ENCODE measurements around the gene CCL3. TPM values are rescaled to one million over a fixed set of nuclear protein-coding genes. Genes with fewer than 3 reads are reported as not detected.
"Not testable (repeated sequence)": the region's sequence is repeated elsewhere in the genome, so short reads cannot be mapped to it uniquely, and the experiment has no call there.

CCL3 gene
- total RNA-seq, 1 donor from 2014 or later: 7.2 TPM

DNA sequence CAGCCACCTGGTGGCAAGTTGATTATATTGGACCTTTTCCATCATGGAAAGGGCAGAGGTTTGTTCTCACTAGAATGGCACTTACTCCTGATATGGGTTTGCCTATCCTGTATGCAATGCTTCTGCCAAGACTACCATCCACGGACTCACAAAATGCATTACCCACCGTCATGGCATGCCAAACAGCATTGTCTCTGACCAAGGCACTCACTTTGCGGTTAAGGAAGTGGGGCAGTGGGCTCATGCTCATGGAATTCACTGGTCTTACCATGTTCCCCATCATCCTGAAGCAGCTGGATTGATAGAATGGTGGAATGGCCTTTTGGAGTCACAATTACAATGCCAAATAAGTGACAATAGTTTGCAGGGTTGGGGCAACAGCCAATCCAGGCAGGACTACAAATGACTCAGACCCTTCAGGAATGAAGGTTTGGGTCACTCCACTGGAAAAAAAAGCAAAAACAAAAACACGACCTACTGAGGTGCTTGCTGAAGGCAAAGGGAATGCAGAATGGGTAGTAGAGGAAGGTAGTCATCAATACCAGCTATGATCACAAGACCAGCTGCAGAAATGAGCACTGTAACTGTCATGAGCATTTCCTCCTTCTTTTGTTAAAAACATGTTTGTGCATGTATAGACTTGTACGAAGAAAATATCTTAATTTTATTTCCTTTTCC is 25.2 kb upstream of the CCL3 start:
- not testable (repeated sequence) for DNase-seq

DNA sequence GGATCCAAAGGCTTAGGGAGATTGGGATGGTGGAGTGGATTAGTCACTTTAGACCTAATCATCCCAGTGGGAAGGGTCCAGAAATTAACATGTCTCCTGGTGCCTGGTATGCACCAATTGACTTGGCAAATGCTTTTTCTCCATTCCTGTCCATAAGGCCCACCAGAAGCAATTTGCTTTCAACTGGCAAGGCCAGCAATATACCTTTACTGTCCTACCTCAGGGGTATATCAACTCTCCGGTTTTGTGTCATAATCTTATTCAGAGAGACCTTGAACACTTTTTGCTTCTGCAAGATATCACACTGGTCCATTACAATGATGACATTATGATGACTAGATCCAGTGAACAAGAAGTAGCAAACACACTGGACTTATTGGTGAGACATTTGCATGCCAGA is 23.2 kb upstream of the CCL3 start:
- DNase-seq: not testable (repeated sequence)

DNA sequence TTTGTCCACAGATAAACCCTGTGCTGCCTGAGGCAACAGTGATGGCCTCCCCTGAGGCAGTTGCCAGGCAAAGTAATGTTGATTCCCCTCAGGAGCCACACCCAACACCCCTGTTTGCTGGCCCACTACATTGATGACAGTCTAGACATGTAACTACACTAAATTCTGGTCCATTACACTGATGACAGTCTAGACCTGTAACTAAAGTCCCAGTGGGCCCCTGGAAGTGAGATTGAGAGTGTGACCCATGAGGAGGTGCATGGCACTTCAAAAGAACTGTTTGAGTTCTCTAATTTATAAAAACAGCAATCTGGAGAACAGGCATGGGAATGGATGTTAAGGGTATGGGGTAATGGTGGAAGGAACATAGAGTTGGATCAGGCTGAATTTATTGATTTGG is 22.6 kb upstream of the CCL3 start:
- DNase-seq: no peak

DNA sequence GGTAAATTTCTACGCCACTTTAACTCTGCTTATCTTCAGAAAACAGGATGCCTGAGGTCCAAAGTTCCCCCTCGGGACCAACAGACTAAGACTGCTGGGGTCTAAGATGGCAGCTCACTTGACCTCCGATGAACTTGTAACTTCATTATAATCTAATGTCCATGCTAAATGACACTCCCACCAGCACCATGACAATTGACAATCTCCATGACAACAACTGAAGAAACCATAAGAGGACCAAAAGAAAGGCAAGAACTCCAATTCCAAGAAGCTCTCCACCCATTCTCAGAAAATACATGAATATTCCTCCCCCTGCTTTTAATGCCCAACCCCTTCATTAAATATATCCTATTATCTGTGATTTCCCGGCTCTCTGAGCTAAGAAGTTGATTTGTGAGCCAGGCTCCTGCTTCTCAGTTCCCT is 21.1 kb upstream of the CCL3 start:
- no peak for DNase-seq

DNA sequence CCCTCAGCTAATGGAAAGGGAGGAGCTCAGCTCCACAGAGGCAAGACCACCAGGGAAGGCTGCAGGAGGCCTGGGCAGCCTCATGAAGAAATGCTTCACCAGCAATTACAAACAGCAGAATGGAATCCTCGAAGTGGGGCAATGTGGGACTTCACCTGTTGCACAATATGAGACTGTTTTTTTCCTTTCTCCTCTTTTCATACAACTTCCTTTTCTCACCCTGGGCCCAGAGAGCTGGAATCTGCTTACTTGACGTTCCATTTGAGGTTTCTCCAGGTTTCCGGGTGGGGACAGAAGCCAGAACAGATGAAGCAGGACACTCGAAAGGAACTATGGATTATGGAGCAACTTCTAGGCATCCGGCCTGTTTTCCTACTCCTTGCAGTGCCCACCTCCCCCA is 18.3 kb upstream of the CCL3 start:
- not testable (repeated sequence) for DNase-seq

DNA sequence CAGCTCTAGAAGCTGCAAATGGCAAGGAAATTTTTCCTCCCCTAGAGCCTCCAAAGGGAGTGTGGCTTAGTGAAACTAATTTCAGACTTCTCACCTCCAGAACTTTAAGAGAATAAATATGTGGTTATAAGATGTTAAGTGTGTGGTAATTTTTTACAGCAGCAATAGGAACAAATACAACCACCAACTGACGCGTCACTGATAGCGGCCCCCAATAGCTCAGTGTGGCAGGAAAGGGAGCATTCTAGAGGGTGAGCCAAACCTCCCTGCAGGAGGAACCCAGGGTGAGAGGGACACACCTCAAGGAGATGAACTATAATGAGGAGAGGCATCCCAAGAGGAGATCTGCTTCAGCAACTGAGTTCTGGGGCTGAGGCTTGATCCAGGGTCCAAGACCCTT is 17.7 kb upstream of the CCL3 start:
- no peak for DNase-seq

DNA sequence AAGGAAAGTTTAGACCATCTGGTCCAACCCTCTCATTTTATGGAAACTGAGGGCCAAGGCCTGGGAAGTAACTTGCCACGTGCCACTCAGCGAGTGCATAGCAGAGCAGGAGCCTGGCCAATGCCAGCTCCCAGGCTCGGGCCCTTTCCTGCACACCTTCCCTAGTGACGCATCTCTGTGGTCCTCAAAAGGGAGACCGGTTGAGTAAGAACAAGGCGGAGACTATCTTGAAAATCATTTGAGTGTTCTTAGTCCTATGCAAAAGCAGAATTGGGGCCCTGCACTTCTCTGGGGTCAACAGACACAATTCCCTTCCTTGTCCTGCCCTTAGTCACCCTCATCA is 16.5 kb upstream of the CCL3 start:
- DNase-seq: no peak

DNA sequence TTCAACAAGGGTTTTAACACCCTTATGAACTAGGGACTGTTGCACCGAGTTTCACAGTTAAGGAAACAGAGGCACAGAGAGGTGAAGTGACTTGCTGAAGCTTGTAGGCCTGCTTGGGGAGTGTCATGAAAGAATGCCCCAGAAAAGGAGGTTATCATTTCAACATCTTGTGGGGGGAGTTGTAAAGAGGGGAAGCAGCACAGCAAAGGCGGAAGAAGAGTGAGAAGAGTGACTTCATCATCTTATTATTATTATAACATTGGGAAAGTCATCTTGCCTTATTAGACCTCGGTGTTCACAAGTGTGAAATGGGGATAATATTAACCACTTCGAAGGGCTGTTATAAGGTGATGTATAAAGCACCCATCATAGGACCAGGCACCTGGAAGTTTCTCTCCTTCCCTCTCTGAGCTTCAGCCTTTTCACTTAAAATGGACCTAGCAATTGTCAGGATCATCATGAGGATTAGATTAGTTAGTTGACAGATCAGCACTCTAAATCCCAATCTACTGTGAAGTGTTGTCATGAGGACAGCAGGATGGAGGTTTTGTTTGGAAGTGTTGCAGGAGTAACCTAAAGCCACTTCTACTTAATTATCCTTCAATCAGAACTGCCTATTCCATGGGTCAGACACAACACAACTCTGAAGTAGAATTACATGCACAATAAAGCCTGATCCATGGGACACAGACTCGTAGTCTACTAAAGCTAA is 16.0 kb upstream of the CCL3 start:
- no peak for DNase-seq

DNA sequence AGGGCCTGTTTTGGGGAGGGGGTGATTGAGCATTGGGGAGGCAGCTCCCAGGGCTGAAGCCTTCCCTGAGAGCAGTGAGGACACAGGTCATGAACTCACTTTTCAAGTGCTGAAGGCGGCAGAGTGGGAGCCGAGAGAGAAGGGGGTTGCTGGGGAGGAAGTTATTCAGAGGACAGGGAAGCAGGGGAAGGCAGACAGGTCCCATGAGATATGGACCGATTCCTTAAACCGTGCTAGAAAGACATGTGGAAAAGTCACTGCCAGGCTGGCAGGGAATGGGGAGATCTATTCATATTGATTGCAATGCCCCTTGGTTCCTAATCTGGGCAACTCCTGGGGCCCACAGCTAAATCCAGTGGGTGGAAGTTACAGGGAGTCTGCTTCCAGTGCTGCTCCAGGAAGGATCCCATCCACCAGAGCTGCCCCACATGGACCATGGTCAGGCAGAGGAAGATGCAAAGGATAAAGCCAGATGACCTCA is 14.8 kb upstream of the CCL3 start:
- DNase-seq: no peak

DNA sequence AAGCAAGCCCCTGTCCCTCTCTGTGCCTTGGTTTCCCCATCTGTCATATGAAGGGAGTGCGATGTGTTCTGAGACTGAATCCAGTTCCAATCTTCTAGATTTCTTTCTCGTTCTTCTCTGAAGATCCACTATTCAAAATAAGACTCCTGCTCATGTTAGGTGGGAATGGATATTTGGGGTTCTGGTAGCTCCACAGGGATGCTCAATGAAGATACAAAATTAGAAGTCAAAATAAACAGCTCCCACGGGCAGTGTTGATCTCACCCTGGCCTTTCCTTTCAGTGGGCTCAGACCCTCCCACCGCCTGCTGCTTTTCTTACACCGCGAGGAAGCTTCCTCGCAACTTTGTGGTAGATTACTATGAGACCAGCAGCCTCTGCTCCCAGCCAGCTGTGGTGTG is 14.3 kb upstream of the CCL3 start:
- DNase-seq: not testable (repeated sequence)

DNA sequence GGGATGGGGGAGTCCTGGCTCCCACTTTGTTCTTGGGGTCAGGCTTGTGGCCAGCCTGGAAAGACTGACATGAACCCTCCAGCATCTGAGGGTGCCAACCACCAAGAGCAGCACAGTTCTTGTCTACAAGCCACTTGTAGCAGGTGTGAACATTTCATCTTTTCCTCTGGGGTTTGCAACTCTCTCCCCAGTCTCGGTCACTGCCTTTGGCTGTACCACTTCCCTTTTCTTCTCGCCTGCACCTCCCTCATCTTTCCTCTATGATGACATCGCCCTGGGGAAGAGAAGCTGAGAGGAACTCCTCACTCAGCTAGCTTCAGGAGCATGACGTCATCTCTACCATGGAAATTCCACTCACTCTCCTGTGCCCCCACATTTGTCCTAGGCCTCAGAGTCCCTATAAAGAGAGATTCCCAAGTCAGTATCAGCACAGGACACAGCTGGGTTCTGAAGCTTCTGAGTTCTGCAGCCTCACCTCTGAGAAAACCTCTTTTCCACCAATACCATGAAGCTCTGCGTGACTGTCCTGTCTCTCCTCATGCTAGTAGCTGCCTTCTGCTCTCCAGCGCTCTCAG is 13.5 kb upstream of the CCL3 start, which contains the start of gene CCL4:
CCL4 (plus strand) TSS at position 427 of the 575 bp plus-strand sequence; CDS start at position 506, 79 bp downstream.
- DNase-seq: not testable (repeated sequence)

DNA sequence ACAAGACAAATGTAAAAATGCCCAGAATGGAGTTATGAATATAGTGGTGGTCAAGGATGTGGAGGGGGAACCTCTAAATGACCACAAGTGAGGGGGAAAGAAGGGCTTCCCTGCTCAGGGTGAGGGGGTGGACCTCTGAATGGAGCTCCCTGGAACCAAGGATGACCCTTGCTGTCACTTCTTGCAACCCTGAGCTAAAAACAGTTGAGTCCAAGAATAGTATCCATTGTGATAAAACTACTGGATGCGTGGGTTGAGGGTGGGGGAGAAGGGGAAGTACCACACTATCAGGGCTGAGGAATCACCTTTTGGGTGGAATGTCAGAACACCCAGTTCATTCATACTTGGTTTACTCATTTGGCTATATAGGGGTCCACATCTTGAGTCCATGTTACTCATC is 9.1 kb upstream of the CCL3 start:
- not testable (repeated sequence) for DNase-seq

DNA sequence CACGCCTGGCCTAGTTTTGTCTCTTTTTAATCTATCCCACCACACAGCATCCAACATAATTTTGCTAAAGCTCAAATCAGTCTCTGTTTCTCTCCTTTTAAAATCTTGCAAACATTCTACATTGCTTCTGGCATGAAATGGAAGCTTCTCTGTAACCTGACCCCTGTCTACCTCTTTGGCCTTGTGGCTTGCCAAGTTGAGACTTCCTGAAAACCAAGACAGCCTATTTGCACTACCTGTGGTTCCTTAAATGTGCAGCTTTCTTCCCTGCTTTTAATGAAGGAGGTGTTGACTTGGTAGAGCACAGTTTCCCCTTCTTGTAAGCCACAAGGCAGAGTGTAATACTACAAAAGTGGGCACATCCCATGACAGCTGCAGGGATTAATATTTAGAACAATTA is 6.0 kb upstream of the CCL3 start:
- no peak for DNase-seq

DNA sequence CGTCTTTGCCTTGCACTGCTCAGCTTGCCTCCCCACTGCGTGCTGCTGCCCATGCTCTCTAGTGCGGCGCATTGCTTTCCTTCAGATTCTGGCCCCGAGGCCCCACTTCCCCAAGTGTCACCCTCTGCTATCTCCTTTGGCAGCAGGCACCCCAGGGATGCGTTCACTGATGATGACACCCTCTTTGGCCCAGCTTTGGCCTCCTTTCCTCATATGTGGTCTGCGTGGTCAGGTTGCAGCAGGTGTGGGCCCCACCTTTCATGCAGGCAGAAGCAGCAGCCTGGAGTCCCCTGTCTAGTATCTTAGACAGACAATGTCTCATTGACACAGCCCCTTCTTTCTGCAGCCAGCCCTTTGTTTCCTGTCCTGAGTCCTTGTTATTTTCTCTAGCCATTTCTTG is 4.8 kb upstream of the CCL3 start:
- no peak for DNase-seq

DNA sequence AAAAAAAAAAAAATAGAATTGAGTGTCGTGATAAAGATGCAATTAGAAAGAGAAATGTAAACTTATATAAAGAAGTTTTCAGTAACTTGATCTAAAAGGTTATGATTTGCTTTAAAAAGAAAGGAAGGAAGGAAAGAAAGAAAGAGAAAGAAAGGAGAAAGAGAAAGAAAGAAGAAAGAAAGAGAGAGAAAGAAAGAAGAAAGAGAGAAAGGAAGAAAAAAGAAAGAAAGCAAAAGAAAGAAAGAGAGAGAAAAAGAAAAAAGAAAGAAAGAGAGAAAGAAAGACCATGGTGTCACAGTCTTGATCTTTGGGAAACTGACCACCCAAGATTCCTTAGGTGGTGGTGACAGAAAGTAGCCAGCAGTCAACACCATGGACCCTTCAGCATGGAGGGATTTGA is 4.3 kb upstream of the CCL3 start:
- no peak for DNase-seq

DNA sequence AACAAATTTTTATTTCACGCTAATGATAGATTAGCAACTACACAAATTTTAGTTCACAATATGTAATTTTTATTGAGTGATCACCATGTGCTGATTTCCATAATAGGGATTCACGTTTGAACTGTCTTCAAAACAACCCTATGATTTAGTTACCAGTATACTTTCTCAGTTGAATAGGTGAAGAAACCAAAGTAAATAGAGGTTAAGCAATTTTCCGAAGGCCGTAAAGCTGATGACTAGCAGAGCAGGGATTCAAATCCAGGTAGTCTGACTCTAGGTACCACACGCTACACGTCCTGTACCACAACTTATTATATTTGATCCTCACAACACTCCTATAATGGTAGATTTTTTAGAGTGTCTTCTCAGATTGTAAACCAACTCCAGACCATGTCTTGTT is 2.8 kb upstream of the CCL3 start:
- DNase-seq: not testable (repeated sequence)

DNA sequence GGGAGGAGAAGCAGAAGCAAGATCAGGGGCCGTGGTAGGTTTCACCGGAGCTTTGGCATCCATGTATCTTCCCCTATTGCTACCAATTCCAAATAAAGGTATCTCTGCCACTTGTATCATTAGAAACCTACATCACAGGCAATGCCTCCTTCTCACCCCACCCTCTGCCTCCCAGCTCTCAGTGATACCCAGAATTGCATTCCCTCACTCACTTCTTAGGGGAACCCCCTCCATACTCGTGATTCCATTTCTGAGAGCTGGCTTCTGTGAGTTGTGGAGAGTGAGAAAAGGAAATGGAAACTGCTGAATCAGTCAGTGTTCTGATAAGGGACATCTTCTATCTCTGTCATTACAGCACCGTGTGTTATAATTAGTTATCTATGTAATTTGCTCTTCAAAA is 2.3 kb upstream of the CCL3 start:
- no peak for DNase-seq

DNA sequence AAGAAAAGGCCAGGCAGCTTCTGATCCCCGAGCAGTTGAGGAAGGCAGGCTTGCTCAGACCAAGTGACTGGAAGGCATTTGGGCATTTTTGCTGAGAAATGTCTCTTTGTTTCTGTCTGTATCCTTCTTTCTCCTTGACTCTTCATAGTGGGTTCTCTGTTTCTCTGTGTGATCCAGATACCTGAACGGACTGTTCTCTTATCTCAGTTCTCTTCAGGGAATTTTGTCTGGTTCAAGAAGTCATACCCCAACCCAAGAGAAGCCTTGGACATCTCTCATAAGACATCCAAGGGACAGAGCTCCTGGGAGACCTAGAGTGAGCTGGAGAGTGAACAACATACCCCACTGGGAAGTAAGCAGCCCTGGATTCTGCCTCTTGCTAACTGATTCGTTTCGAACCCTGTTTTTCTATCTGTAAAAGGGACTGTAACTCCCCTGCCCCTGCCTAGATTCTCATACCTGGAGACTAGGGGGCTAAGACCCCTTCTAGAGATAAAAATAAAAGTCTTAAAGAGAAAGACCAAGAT is 541 bp downstream of the CCL3 start:
- DNase-seq: no peak

DNA sequence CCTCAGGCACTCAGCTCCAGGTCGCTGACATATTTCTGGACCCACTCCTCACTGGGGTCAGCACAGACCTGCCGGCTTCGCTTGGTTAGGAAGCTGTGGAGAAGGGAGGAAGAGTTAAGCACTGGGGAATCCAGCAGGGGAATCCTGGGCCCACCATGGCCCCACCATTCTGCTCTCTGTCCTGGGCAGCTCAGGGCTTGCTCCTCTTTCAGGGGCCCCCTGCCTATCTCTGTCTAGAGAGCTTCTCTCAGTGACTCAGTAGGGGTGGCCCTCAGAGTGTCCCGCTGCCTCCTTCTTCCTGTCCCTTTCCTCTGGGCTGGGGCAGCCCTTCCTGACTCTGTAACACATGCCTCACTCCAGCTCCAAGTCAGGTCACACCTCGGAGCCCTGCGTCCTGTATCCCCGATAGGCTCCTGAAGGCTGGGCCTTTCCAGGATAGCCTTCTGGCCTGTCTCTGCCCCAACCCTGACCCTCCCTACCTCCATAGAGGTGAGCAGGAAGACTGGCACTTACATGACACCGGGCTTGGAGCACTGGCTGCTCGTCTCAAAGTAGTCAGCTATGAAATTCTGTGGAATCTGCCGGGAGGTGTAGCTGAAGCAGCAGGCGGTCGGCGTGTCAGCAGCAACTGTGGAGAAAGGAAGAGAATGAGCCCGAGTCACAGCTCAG is 1.1 kb downstream of the CCL3 start:
- DNase-seq: no peak

DNA sequence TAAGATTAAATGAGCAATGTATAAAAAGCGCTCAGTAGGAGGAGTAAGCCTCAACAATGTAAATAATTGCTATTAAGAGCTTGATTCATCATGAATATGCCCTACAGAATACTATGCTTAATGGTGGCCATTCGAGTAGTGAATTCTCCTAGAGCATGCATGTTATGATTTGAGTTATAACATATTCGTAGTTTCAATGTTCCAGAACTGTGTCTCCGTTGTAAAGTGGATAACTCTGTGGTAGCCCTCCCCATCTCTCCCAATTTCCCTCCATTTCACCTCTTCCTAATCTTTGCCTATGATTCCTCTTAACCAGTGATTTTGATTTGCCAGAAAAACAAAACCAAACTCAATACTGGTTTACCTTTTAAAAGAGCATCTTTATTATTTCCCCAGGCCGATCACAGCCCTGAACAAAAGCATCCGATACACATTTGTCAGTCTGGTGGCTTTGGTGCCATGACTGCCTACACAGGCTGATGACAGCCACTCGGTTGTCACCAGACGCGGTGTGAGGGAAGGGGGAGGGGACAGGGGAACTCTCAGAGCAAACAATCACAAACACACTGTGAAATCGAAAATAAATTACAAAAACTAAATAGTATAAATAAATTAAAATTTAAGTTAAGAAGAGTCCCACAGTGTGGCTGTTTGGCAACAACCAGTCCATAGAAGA is 1.9 kb downstream of the CCL3 start:
- not testable (repeated sequence) for DNase-seq

DNA sequence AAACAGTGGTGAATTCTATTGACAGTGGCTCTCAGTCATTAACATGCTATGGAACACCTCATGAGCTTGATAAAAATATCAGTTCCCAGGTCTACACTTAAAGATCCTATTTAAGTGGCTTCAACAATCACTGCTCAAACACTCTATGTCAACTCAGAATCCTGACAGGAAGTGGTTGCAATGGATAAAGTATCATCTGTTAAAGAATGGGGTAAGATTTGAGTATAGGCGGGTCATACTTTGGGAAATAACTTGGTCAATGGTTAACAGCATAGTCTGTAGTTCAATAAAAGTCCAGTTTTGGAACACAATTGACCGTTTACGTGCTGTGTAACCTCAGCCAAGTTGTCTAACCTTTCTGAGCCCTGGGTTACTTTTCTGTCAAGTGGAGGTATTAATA is 2.5 kb downstream of the CCL3 start:
- not testable (repeated sequence) for DNase-seq

DNA sequence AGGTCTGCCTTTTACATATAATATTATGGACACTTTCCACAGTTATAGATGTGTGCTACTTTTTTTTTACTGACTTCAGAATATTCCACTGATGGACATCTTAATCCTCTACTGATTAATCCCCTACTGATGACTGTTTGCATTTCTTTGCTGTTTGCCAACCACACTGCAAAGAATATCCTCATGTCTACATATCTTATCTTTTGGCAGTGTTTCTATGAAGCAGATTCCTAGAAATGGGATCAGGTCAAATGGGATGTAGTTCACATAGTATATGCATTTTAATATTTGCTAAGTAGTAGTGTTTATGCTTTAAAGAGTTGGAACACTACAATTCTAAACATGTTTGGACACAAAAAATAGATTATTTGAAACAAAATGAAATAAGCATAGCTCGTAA is 3.2 kb downstream of the CCL3 start:
- DNase-seq: no peak

All from occipital lobe (tissue), 2 donors.